Left ventricle myocardium inferior (tissue), 1 donor: Measurements from ENCODE around the gene SERPIND1. TPM values are rescaled to one million over a fixed set of nuclear protein-coding genes. Genes with fewer than 3 reads are reported as not detected.

Experiments
- DNase-seq: peaks from one replicate; pipeline ENCODE4 v3.0.0-alpha.2; 2020
- H3K27ac ChIP-seq: fragments of 200-600 bp; replicated peaks from 2 replicates; pipeline ENCODE4 v1.8.0; 2021
- H3K27me3 ChIP-seq: fragments of 200-600 bp; 2 replicates; pipeline ENCODE4 v1.8.0; 2021; ENCODE audit warnings: low read depth
- H3K36me3 ChIP-seq: fragments of 200-600 bp; 2 replicates; pipeline ENCODE4 v1.8.0; 2021
- H3K4me1 ChIP-seq: fragments of 200-600 bp; 2 replicates; pipeline ENCODE4 v1.8.0; 2021
- H3K4me3 ChIP-seq: fragments of 200-600 bp; 2 replicates; pipeline ENCODE4 v1.8.0; 2021; ENCODE audit warnings: mild to moderate bottlenecking, moderate library complexity
- H3K9me3 ChIP-seq: fragments of 200-600 bp; replicated peaks from 2 replicates; pipeline ENCODE4 v1.8.0; 2021
- intact Hi-C: fragments of 100-400 bp; cut with micrococcal nuclease; formaldehyde crosslinking; loops from one replicate; pipeline ENCODE4 v1.11.0; 2022
- total RNA-seq: library from RNA; stranded (reverse); fragmentation: NEBNext Ultra II Directional; extraction: Animal tissue kit (Norgen Biotek cat#: 25700); gene quantifications from one replicate; pipeline ENCODE4 v1.2.1, GENCODE V29; 2021
- TF ChIP-seq, protein P1 (sequence below): fragments of 200-600 bp; IDR thresholded peaks from 2 replicates; pipeline ENCODE4 v1.8.0; 2021; ENCODE audit warnings: antibody characterized with exemption, mild to moderate bottlenecking, borderline replicate concordance
- donor health status: DM: no; HTN: yes; CAD: no; lungs with severe emphysema.

SERPIND1 gene
- total RNA-seq, 1 donor from 2014 or later: 0.16 TPM

DNA sequence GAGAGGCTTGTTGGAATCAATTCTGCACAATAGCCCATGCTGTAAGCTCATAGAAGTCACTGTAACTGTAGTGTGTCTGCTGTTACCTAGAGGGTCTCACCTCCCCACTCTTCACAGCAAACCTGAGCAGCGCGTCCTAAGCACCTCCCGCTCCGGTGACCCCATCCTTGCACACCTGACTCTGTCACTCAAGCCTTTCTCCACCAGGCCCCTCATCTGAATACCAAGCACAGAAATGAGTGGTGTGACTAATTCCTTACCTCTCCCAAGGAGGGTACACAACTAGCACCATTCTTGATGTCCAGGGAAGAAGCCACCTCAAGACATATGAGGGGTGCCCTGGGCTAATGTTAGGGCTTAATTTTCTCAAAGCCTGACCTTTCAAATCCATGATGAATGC lies 13.3 kb downstream of the SERPIND1 start:
- peaks cover 47% of the 10 kb centered on the region for H3K36me3 ChIP-seq
- intact Hi-C loops: no loop called here
- no peak overlapping the region for H3K4me3 ChIP-seq

DNA sequence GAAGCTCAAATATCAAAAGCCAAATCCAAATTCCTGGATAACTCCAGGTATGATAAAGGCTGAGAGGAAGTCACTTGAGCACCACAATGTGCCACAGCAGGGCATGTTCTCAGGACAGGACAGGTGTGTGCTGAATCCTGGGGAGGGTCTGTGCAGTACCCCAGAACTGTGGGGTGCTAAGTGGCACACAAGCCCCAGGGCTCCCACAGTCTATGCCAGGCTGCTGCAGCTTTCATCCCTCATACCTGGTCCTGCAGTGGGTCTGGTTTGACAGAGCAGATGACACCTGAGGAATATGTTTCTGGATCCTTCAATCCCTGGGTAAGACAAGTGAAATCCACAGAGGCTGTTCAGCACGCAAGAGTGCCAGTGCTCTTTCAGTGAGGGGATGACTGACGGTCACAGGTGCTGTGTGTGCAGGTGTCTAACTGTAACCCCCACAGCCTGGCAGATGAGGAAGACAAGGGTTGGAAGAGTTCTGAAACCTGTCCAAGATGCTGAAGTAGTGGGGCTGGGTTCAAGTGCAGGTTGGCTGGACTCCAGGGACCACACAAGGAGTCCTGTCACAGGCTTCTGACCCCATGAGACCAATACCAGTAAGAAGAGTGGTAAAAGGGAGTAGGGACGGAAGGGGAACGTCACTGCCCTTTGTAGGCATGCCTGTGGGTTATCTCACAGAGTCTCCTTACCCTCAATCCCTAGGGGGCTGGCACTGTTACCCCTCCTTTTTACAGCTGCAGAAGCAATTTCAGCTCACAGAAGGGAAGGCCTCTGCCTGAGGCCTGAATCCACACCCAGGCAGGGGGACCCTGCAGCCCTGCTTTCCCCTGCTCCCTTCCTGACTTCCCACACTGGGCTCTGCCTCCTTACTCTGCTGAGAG lies 14.1 kb downstream of the SERPIND1 start:
- peaks cover 47% of the 10 kb centered on the region for H3K36me3 ChIP-seq
- intact Hi-C loops: no loop called here

More for the DNA sequence above, 13.3 kb downstream of the SERPIND1 start:
- peak overlapping the region; percentile 52 for H3K27ac ChIP-seq
- peaks cover 28% of the 10 kb centered on the region for H3K4me1 ChIP-seq
- no peaks in the 10 kb centered on the region for H3K27me3 ChIP-seq
- DNase-seq: no peak
- TF ChIP-seq, protein P1, sequence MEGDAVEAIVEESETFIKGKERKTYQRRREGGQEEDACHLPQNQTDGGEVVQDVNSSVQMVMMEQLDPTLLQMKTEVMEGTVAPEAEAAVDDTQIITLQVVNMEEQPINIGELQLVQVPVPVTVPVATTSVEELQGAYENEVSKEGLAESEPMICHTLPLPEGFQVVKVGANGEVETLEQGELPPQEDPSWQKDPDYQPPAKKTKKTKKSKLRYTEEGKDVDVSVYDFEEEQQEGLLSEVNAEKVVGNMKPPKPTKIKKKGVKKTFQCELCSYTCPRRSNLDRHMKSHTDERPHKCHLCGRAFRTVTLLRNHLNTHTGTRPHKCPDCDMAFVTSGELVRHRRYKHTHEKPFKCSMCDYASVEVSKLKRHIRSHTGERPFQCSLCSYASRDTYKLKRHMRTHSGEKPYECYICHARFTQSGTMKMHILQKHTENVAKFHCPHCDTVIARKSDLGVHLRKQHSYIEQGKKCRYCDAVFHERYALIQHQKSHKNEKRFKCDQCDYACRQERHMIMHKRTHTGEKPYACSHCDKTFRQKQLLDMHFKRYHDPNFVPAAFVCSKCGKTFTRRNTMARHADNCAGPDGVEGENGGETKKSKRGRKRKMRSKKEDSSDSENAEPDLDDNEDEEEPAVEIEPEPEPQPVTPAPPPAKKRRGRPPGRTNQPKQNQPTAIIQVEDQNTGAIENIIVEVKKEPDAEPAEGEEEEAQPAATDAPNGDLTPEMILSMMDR: no peak
- no peaks in the 10 kb centered on the region for H3K9me3 ChIP-seq

DNA sequence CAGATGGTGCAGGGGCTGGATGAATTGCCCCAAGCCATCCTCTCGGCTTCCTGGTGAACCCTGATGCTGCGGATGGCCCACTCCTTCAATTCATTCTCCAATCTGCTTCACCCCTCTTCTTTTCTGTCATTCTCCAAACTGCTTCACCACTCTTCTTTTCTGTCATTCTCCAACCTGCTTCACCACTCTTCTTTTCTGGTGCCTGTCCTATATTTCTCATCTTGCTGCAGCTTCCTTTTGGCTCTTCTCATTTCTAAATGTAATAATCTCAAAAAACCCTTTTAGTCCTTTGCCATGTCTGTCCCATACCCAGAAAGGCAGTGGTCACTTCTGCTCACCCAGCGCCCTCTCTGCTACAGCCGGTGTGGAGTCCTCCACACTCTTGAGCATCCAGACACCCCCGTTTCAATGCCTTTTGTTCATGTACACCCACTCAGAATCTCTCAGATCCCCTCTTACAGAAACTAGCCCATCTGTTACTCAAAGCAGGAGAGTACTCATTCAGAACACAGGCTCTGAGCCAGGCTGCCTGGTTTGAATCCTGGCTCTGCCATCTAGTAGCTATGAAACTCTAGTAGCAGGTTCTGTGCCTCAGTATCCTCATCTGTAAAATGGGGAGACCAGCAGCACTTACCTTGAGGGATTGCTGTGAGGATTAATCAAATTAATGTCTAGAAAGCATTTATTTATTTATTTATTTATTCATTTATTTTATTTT lies 14.9 kb downstream of the SERPIND1 start:
- no peak for DNase-seq
- Histone ChIP-seq H3K4me1 (peaks cover 28% of the 10 kb centered on the region), H3K4me3 (no peak overlapping the region), H3K9me3 (no peaks in the 10 kb centered on the region), H3K27me3 (no peaks in the 10 kb centered on the region), H3K27ac (no peak overlapping the region), H3K36me3 (peaks cover 47% of the 10 kb centered on the region)
- TF ChIP-seq, protein P1: no peak
- intact Hi-C loops: no loop called here

More for the DNA sequence above, 14.1 kb downstream of the SERPIND1 start:
- no peaks in the 10 kb centered on the region for H3K9me3 ChIP-seq
- DNase-seq: no peak
- H3K27ac ChIP-seq: no peak overlapping the region
- H3K4me1 ChIP-seq: peaks cover 28% of the 10 kb centered on the region
- no peaks in the 10 kb centered on the region for H3K27me3 ChIP-seq
- TF ChIP-seq, protein P1: no peak
- H3K4me3 ChIP-seq: no peak overlapping the region

DNA sequence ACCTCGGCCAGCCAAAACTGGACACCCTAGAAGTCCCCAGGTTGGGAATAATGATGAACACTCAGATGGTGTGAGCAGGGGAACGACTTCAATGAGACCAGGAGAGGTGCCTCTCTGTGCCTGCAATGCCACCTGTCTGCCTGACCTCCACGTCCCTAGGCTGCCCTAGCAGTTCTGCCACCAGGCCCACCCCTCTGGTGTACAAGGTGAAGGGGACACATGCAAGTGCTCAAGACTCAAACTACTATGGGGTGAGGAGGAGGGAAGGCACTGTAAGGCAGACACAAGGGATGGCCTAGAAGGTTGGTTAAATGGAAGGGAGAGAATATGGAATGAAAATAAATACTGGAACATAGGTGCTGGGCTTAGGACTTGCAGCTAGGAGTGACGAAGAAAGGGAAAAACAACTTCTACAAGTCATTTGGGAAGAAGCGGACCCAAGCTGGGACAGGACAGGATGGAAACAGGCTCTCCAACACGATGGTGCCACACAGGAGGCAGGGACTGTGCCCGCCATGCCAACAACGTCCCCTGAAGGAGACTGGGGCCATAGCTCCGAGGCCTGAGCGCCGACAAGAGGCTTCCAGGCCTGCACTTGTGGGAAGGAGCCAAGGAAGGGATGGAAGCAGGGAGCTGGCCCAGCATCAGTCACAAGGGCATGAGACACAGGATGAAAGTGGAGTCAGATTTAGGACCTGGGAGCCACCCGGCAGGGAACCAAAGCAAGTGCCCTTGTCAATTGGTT lies 18.5 kb downstream of the SERPIND1 start:
- no peaks in the 10 kb centered on the region for H3K27me3 ChIP-seq
- no peaks in the 10 kb centered on the region for H3K9me3 ChIP-seq
- H3K4me1 ChIP-seq: peaks cover 13% of the 10 kb centered on the region
- no peak overlapping the region for H3K27ac ChIP-seq
- H3K4me3 ChIP-seq: no peak overlapping the region
- TF ChIP-seq, protein P1: no peak
- no peak for DNase-seq
- H3K36me3 ChIP-seq: peaks cover 72% of the 10 kb centered on the region
- intact Hi-C loops: no loop called here
